Gastrocnemius medialis (tissue), 4 donors: Measurements from ENCODE around the gene IFFO2. TPM values are rescaled to one million over a fixed set of nuclear protein-coding genes. Genes with fewer than 3 reads are reported as not detected.

Experiments
- ATAC-seq, 2 donors: fragments of 150-250 bp; one replicate each; pipeline ENCODE4 v1.9.1; 2016
- DNase-seq, 2 donors: peaks; one replicate each; pipeline ENCODE4 v3.0.0-alpha.2; 2019
- H3K27ac ChIP-seq, 4 donors: fragments of 200-600 bp; sonication (generic); 1 replicate in 1 of 4; 2 replicates in 3 of 4; pipeline ENCODE4 v1.5.1; 2016 to 2018; ENCODE audit warnings: mild to moderate bottlenecking in 2 of 4, moderate library complexity in 1 of 4
- H3K27me3 ChIP-seq, 3 donors: fragments of 200-600 bp; sonication (generic) in 2 of 3; 1 replicate in 1 of 3; 2 replicates in 2 of 3; pipeline versions ENCODE4 v1.5.1 to v1.6.0; 2016 to 2019; ENCODE audit warnings: mild to moderate bottlenecking in 1 of 3, moderate library complexity in 1 of 3
- H3K36me3 ChIP-seq, 2 donors: fragments of 200-600 bp; sonication (generic) in 1 of 2; one replicate each; pipeline ENCODE4 v1.5.1; 2017 to 2018
- H3K4me1 ChIP-seq, 2 donors: fragments of 200-600 bp; sonication (generic) in 1 of 2; one replicate each; pipeline ENCODE4 v1.5.1; 2016 to 2017; ENCODE audit warnings: mild to moderate bottlenecking in 2 of 2
- H3K4me3 ChIP-seq, 4 donors: fragments of 200-600 bp; sonication (generic) in 3 of 4; 1 replicate in 1 of 4; 2 replicates in 3 of 4; pipeline ENCODE4 v1.5.1; 2016 to 2019; ENCODE audit warnings: mild to moderate bottlenecking in 2 of 4
- H3K9me3 ChIP-seq, 3 donors: fragments of 200-600 bp; sonication (generic) in 2 of 3; 1 replicate in 1 of 3; 2 replicates in 2 of 3; pipeline ENCODE4 v1.5.1; 2016 to 2019
- POLR2A ChIP-seq, 2 donors: fragments of 450-650 bp; IDR thresholded peaks; one replicate each; pipeline ENCODE4 v1.6.1; 2017; ENCODE audit warnings: antibody characterized with exemption in 2 of 2, mild to moderate bottlenecking in 2 of 2, moderate library complexity in 2 of 2
- in situ Hi-C, 4 donors: fragments of 200-750 bp; cut with MboI; loops; one replicate each; pipeline versions ENCODE4 v1.15.0 to v1.8.0; 2017; ENCODE audit warnings: low sequenced_read_pairs in 4 of 4
- intact Hi-C: fragments of 100-400 bp; cut with DNase I; formaldehyde crosslinking; loops from one replicate; pipeline ENCODE4 v1.15.1; 2023; ENCODE audit warnings: low total_unique reads
- total RNA-seq, 4 donors: library from RNA; depleted of rRNA; stranded (reverse); fragments of >200 nt; gene quantifications; one replicate each; pipeline versions ENCODE4 v1.1.0 to v1.2.3, GENCODE V29; 2016
- TF ChIP-seq, protein P1 (sequence below), 5 experiments: fragments of 450-650 bp in 3 of 5; fragments of 200-600 bp in 2 of 5; sonication (generic) in 2 of 5; IDR thresholded peaks in 4 of 5; conservative IDR thresholded peaks in 1 of 5; 1 replicate in 4 of 5; 2 replicates in 1 of 5; pipeline ENCODE4 v1.5.1; 2016 to 2019; ENCODE audit warnings: antibody characterized with exemption in 5 of 5, mild to moderate bottlenecking in 3 of 5, moderate library complexity in 3 of 5

IFFO2 gene
- total RNA-seq, 4 donors from 2014 or later: 2.1 to 16.3 (median 5.7) TPM

DNA sequence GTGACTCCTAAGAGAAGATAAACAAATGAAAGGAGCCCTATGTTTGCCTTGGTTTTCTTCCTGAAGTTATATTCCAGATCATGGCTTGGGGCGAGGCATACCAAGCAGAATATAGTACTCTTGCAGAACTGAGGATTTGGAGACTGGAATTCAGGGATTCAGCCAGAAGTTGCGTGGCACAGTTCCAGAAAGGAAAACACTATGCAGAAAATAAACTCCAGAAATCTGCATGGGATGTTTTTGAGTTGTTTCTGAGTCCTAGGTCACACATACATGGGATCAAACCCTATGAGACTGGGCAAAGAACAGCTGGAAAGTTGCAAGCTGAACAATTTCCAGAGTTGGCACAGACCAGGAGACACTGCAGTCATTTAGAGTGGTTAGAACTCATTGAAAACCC lies 42.9 kb upstream of the IFFO2 start:
- DNase-seq (no peak), ATAC-seq (no peak)
- no peak for TF ChIP-seq POLR2A (IDR thresholded peaks at IDR 0.05)
- TF ChIP-seq, protein P1, sequence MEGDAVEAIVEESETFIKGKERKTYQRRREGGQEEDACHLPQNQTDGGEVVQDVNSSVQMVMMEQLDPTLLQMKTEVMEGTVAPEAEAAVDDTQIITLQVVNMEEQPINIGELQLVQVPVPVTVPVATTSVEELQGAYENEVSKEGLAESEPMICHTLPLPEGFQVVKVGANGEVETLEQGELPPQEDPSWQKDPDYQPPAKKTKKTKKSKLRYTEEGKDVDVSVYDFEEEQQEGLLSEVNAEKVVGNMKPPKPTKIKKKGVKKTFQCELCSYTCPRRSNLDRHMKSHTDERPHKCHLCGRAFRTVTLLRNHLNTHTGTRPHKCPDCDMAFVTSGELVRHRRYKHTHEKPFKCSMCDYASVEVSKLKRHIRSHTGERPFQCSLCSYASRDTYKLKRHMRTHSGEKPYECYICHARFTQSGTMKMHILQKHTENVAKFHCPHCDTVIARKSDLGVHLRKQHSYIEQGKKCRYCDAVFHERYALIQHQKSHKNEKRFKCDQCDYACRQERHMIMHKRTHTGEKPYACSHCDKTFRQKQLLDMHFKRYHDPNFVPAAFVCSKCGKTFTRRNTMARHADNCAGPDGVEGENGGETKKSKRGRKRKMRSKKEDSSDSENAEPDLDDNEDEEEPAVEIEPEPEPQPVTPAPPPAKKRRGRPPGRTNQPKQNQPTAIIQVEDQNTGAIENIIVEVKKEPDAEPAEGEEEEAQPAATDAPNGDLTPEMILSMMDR (IDR thresholded peaks at IDR 0.05 in 4 of 5, conservative IDR thresholded peaks at IDR 0.05 in 1 of 5): no peak
- intact Hi-C loops: no loop called here
- in situ Hi-C loops: no loop called here
- H3K27me3 ChIP-seq: no peaks in the 10 kb centered on the region
- H3K27ac ChIP-seq: no peak overlapping the region
- H3K4me3 ChIP-seq: no peak overlapping the region
- H3K36me3 ChIP-seq: no peaks in the 10 kb centered on the region
- H3K9me3 ChIP-seq: no peaks in the 10 kb centered on the region
- H3K4me1 ChIP-seq: peaks cover 3 to 6% of the 10 kb centered on the region in 2 donors

DNA sequence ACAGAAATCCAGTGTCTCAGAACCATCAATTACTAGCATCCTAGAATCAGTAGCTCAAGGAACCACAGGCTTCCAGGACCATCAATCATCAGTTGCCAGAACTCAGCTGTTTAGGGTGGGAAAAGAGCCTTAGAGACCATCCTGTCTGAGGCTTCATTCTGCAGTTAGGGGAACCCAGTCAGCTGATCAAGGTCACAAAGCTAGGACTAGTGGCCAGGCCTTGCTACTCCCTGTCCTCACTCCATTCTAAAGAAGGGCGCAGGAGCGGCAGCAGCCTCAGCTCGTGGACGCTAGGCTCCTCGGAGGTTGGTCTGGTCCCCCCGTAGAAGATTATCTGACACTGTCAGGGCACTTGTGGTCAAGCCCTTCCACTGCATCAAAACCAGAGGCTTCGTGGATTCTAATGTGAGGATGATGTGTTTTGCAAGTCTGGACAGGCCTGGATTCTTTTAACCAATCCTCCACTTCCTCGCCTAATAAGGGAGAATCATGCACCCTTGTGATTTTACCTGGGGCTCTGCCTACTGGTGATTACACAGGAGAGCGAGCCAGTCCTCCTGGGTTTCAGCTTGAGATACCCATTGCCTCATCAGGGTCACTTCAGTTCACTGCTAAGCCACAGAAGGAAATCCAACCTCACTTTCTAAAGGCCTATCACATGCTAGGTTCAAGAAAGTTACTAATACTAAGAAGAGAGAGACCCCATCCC lies 41.7 kb upstream of the IFFO2 start:
- in situ Hi-C loops: no loop called here
- peaks cover 3 to 6% of the 10 kb centered on the region in 2 donors for H3K4me1 ChIP-seq
- ATAC-seq (peak; percentile 84 to 89), DNase-seq (peak in 1 of 2 donors; percentile 30)
- no peak overlapping the region for H3K4me3 ChIP-seq
- intact Hi-C loops: no loop called here
- no peaks in the 10 kb centered on the region for H3K27me3 ChIP-seq
- no peak overlapping the region for H3K27ac ChIP-seq
- TF ChIP-seq POLR2A (IDR thresholded peaks at IDR 0.05): no peak
- TF ChIP-seq, protein P1 (IDR thresholded peaks at IDR 0.05 in 4 of 5, conservative IDR thresholded peaks at IDR 0.05 in 1 of 5): no peak
- H3K9me3 ChIP-seq: no peaks in the 10 kb centered on the region
- no peaks in the 10 kb centered on the region for H3K36me3 ChIP-seq

DNA sequence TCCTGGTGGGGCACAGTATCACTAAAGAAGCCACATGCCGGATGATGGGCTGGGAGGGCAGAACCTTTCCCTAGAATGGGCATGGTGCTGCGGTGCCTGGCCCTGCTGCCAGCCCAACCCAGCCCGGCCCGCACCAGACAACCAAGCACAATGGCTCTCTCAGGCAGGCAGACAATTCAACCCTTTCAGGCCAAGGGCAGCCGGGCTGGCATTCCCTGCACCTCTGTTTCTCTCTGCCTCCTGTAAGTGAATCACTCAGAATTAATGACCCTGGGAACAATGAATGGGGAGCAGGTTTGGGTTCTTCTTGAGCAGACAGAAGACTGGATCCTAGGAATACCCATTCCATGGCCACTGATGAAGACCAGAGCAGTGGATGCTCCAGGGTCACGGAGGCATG lies 41.0 kb upstream of the IFFO2 start:
- DNase-seq (no peak), ATAC-seq (no peak)
- H3K9me3 ChIP-seq: no peaks in the 10 kb centered on the region
- no peak overlapping the region for H3K4me3 ChIP-seq
- in situ Hi-C loops: no loop called here
- H3K36me3 ChIP-seq: no peaks in the 10 kb centered on the region
- intact Hi-C loops: no loop called here
- H3K4me1 ChIP-seq: peaks cover 3 to 6% of the 10 kb centered on the region in 2 donors
- TF ChIP-seq, protein P1 (IDR thresholded peaks at IDR 0.05 in 4 of 5, conservative IDR thresholded peaks at IDR 0.05 in 1 of 5): no peak
- no peak for TF ChIP-seq POLR2A (IDR thresholded peaks at IDR 0.05)
- no peak overlapping the region for H3K27ac ChIP-seq
- no peaks in the 10 kb centered on the region for H3K27me3 ChIP-seq

DNA sequence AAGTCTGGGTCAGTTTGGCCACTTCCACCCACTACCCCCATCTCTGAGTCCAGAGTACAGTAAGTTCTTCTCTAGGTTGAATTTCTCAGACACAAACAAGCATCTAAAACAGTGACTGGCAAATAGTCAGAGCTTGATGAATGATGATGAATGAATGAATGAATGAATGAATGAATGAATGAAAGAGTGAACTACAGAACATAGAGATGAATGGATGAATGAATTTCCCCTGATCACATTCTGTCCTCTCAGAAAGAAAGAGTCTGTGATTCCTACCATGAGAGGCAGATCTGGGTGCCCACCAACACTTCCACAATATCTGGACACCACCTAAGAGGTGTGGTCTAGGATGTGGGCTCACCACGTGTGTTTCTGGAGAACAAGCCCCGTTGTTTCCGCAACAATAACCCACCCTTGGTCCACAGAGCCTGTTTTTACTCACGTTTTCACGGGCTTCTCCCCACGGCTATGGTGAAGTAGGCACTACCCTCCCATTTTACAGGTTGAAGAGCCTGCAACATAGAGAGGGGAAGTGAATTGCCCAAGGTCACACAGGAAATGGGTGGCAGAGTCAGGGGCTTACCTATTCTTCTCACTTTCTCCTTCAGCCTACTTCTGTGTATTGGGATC lies 40.2 kb upstream of the IFFO2 start:
- H3K9me3 ChIP-seq: no peaks in the 10 kb centered on the region
- ATAC-seq: no peak
- no peak overlapping the region for H3K4me3 ChIP-seq

More for the DNA sequence above, 40.2 kb upstream of the IFFO2 start:
- Histone ChIP-seq H3K4me1 (peaks cover 3 to 6% of the 10 kb centered on the region in 2 donors), H3K36me3 (no peaks in the 10 kb centered on the region), H3K27ac (no peak overlapping the region), H3K27me3 (no peaks in the 10 kb centered on the region)
- in situ Hi-C loops (no loop called here), intact Hi-C loops (no loop called here)
- TF ChIP-seq POLR2A (IDR thresholded peaks at IDR 0.05): no peak
- TF ChIP-seq, protein P1 (IDR thresholded peaks at IDR 0.05 in 4 of 5, conservative IDR thresholded peaks at IDR 0.05 in 1 of 5): no peak
- no peak for DNase-seq
